SK-N-SH treated with all-trans-retinoic acid at 6 μM for 48 hours (cell line): ENCODE data around the gene EPS8L2.

Source experiments
- ATAC-seq: fragments of 200-7000 bp; cut with Tn5 transposase; 3 replicates; pipeline ENCODE4 v1.9.1; 2020; ENCODE audit warnings: mild to moderate bottlenecking, moderate library complexity
- ARNTL ChIP-seq: fragments of 450-650 bp; formaldehyde crosslinking; IDR thresholded peaks from 2 replicates; pipeline ENCODE4 v1.5.0; 2020; ENCODE audit warnings: low read depth, mild to moderate bottlenecking, moderate library complexity, borderline replicate concordance
- BACH2 ChIP-seq: fragments of 250-450 bp; sonication (Bioruptor Pico); IDR thresholded peaks from 2 replicates; pipeline ENCODE4 v1.9.0; 2021; ENCODE audit warnings: mild to moderate bottlenecking, borderline replicate concordance
- CREB5 ChIP-seq: fragments of 250-450 bp; sonication (Bioruptor Pico); IDR thresholded peaks from 2 replicates; pipeline ENCODE4 v1.5.1; 2020; ENCODE audit warnings: low read depth, mild to moderate bottlenecking, moderate library complexity
- CSDC2 ChIP-seq: fragments of 250-450 bp; sonication (Bioruptor Pico); IDR thresholded peaks from 2 replicates; pipeline ENCODE4 v1.5.0; 2020; ENCODE audit warnings: mild to moderate bottlenecking, moderate library complexity
- CSRNP3 ChIP-seq: fragments of 250-450 bp; sonication (Bioruptor Pico); IDR thresholded peaks from 2 replicates; pipeline ENCODE4 v1.5.1; 2021; ENCODE audit warnings: mild to moderate bottlenecking, moderate library complexity
- ISL1 ChIP-seq: fragments of 250-450 bp; sonication (Bioruptor Pico); IDR thresholded peaks from 2 replicates; pipeline ENCODE4 v2.1.2; 2022; ENCODE audit warnings: mild to moderate bottlenecking, moderate library complexity
- PATZ1 ChIP-seq: fragments of 250-450 bp; sonication (Bioruptor Pico); IDR thresholded peaks from 2 replicates; pipeline ENCODE4 v1.8.0; 2020; ENCODE audit warnings: mild to moderate bottlenecking, moderate library complexity, borderline replicate concordance
- PPARA ChIP-seq: fragments of 250-450 bp; sonication (Bioruptor Pico); IDR thresholded peaks from 2 replicates; pipeline ENCODE4 v1.5.0; 2020; ENCODE audit warnings: mild to moderate bottlenecking, borderline replicate concordance
- RARB ChIP-seq: fragments of 250-450 bp; sonication (Bioruptor Pico); IDR thresholded peaks from 2 replicates; pipeline ENCODE4 v1.8.0; 2021; ENCODE audit warnings: mild to moderate bottlenecking, moderate library complexity
- SNAI2 ChIP-seq: fragments of 250-450 bp; sonication (Bioruptor Pico); IDR thresholded peaks from 2 replicates; pipeline ENCODE4 v1.5.0; 2020; ENCODE audit warnings: mild to moderate bottlenecking, moderate library complexity
- TOX ChIP-seq: fragments of 250-450 bp; sonication (Bioruptor Pico); IDR thresholded peaks from 2 replicates; pipeline ENCODE4 v1.8.0; 2021; ENCODE audit warnings: mild to moderate bottlenecking, moderate library complexity, borderline replicate concordance
- TSHZ2 ChIP-seq: fragments of 250-450 bp; sonication (Bioruptor Pico); IDR thresholded peaks from 2 replicates; pipeline ENCODE4 v1.5.0; 2020; ENCODE audit warnings: mild to moderate bottlenecking, moderate library complexity
- ZC3H10 ChIP-seq: fragments of 250-450 bp; sonication (Bioruptor Pico); IDR thresholded peaks from 2 replicates; pipeline ENCODE4 v1.5.1; 2021; ENCODE audit warnings: mild to moderate bottlenecking, moderate library complexity
- ZFP3 ChIP-seq: fragments of 250-450 bp; sonication (Bioruptor Pico); IDR thresholded peaks from 2 replicates; pipeline ENCODE4 v1.5.0; 2020; ENCODE audit warnings: mild to moderate bottlenecking, moderate library complexity
- ZNF565 ChIP-seq: fragments of 450-650 bp; formaldehyde crosslinking; conservative IDR thresholded peaks from 2 replicates; pipeline ENCODE4 v1.5.0; 2020; ENCODE audit warnings: low read depth, mild to moderate bottlenecking, moderate library complexity
- ZNF70 ChIP-seq: fragments of 450-650 bp; formaldehyde crosslinking; IDR thresholded peaks from 2 replicates; pipeline ENCODE4 v1.5.0; 2020; ENCODE audit warnings: mild to moderate bottlenecking, moderate library complexity
- ZNF8 ChIP-seq: fragments of 450-650 bp; formaldehyde crosslinking; IDR thresholded peaks from 2 replicates; pipeline ENCODE4 v1.5.0; 2020; ENCODE audit warnings: mild to moderate bottlenecking, moderate library complexity

The EPS8L2 gene

GRCh38 chr11:765802-766091 is 59.7 kb downstream of the EPS8L2 start (continued):
- no peak for TF ChIP-seq TSHZ2 (CRISPR knock-in tag)
- no peak for TF ChIP-seq CSRNP3 (CRISPR knock-in tag)
- TF ChIP-seq RARB, result no peak

- no peak for ATAC-seq
Observed at GRCh38 chr11:766106-766935, 60.3 kb downstream of the EPS8L2 start.

GRCh38 chr11:766936-767210 is 60.8 kb downstream of the EPS8L2 start:
- no peak for ATAC-seq
- no peak for TF ChIP-seq CREB5 (CRISPR knock-in tag)
- no peak for TF ChIP-seq ZNF8 (CRISPR knock-in tag)
- no peak for TF ChIP-seq CSDC2 (CRISPR knock-in tag)
- no peak for TF ChIP-seq ZFP3 (CRISPR knock-in tag)
- no peak for TF ChIP-seq CSRNP3 (CRISPR knock-in tag)
- TF ChIP-seq ZNF565 (CRISPR knock-in tag), result no peak
- no peak for TF ChIP-seq PPARA (CRISPR knock-in tag)
- TF ChIP-seq ARNTL (CRISPR knock-in tag), result no peak
- no peak for TF ChIP-seq PATZ1 (CRISPR knock-in tag)
- no peak for TF ChIP-seq TOX (CRISPR knock-in tag)
- no peak for TF ChIP-seq ZNF70 (CRISPR knock-in tag)
- TF ChIP-seq, all 23 proteins: peak for 0

More at GRCh38 chr11:766106-766935, 60.3 kb downstream of the EPS8L2 start:
- TF ChIP-seq TSHZ2 (CRISPR knock-in tag), result no peak
- TF ChIP-seq SNAI2 (CRISPR knock-in tag), result no peak
- TF ChIP-seq ZNF565 (CRISPR knock-in tag), result no peak
- no peak for TF ChIP-seq BACH2 (CRISPR knock-in tag)
- TF ChIP-seq ISL1, result no peak
- no peak for TF ChIP-seq ARNTL (CRISPR knock-in tag)
- no peak for TF ChIP-seq ZC3H10
- no peak for TF ChIP-seq CSDC2 (CRISPR knock-in tag)
